ENCODE results near the gene GGT5.

GGT5 gene

DNA sequence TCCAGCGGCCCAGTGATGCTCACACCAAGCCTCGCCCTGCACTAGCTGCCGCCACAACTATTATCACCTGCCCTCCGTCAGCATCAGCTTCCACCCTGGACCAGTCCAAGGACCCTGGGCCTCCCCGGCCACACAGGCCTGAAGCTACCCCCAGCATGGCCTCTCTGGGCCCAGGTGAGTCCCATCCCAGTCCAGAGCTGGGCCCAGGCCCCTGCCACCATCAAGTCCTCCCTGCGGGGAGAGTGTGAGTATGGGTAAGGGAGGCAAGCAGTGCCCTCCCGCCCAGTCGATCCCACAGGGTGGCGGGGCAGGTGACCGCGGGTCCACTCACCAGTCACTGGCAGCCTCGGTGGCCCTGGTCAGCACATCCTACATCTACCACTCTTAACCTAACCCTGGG lies 73.1 kb downstream of the GGT5 start:
- no peak for DNase-seq (ENCODE audit: low read depth in 2 of 2, low spot score in 1 of 2)

DNA sequence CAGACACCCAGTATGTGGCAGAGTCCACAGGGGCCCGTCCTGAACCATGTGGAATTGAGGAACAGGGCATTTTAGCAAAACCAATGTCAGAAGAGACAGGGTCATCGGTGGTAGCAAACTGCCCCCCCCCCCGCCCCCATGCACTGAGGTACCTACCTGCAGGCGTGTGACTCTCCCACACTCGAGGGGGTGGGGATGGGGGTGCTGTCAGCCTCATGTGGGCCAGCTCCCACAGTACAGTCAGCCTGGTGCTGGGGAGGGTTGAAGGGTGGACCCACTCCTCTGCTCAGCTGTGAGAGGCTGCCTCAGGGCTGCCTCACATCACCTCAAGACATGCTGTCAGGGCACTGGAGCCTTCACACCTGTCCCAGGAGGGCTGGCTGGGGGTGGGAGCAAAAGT lies 74.2 kb downstream of the GGT5 start:
- DNase-seq (ENCODE audit: low read depth in 2 of 2, low spot score in 1 of 2), result no peak

DNA sequence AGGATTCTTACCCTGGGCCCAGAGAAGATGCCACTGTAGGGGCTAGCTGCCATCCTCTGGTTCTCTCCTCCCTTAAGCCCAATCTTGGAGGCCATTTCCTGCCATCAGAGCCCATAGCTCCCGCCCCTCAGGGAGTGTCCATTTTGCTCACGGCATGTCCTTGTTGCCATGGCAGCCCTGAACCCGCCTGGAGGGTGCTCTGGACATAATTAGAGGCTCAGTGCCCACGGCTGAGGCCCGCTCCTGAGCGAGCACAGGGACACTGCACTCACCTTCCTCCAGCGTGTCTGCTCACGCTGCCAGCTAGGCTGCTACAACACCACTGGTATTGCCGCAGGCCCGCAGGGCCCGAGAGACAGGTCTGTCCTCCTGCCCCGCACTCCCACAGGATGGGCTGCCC lies 74.7 kb downstream of the GGT5 start:
- no peak for DNase-seq (ENCODE audit: low read depth in 2 of 2, low spot score in 1 of 2)
